Germinal center (tissue), 1 donor: Measurements from ENCODE around the gene SEC22A.
A peak's percentile ranks its signal among the peaks of the same experiment; 100 is the strongest.

Experiments
- DNase-seq: peaks from one replicate; pipeline ENCODE4 v3.0.0; 2012; ENCODE audit warnings: mixed read lengths, low spot score

SEC22A gene

GRCh38 chr3:123201557-123202427 is at the start of gene SEC22A:
TSS of gene SEC22A (plus strand) at chr3:123201943. CDS start at chr3:123209218, 7,275 bp downstream.
- peak; percentile 92 for DNase-seq

GRCh38 chr3:123152687-123153086 is 49.1 kb upstream of the SEC22A start:
- DNase-seq: peak; percentile 21

DNA sequence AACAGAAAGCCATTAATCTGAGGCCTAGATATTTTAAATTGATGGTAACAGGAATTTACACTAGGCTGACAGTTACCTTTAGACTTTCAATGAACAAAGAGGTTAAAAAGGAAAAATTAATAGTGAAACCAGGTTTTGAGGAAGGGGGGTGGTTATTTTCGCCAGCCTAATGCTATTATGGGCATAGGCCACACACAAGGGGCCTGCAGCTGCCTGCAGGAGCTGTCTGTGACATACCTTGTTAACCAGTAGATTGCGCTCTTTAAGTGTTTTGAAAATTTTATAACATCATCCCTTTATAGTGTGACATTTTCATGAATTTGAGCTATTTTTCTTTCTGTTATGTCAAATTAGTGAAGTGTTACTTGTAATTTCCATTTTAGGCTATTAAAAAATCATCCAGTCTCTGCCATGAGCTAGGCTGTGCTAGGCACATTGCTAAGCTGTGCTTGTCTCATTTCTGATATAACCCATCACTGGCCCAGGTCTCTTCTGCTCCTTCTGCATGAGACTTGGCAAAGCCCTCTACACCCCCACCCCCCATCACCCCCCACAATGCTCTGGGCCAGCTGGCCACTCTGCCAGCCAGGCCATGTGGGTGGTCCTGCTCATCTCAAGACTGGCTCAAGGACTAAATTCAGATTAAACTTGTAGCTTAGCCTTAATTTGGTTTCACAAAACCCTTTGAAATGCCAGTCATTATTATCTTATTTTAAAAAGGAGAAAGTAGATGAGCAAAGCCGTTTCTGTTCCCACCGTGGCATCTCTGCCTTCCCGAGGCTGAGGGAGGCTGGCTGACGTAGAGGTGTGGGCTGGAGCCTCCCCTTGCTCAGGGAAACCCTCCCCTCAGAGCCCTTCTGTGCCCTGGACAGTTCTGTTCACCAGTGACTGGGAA is 48.4 kb upstream of the SEC22A start:
- peak; percentile 68 for DNase-seq

DNA sequence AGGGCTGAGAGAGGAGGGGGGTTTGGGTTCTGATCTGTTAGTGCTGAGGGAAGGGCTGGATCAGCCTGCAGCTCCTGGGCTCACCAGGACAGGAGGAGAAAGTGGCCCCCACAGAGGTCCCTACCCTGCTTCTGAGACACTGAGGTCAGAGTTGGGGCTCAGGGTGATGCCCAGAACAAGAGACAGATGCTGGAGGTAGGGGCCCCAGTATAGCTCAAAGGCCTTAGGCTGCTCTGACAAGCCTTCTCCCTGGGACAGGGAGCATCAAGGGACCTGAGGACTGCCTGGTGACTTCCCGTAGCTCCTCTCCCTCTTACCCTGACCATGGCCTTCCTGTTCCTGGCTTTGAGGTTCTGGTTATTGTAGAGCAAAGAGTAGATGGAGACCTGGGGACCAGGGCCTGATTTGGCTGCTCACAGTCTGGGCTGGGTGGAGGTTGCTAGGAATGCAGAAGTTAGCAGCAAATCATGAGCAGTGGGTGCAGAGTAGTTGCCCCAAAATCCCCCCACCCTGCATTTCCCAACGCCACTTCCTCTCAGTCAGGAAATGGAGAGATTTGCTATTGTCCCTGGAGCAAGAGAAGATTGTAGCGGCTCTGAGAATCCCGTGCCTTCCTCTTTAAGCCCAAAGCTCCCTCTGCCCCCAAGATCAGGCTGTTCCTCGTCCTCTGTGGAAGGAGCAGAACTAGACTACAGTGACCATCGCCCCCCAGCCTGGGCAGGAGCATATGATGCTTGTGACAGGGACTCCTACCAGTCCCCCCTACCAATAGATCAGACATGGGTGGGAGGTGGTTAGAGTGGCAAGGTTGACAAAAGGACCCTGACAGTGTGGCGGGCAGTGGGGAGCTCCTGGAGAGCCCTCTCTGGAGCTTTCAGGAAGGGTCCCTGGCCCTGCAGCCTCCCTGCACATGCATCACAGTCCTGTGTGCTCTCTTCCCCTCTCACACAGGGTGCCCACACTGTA is 47.4 kb upstream of the SEC22A start:
- no peak for DNase-seq

DNA sequence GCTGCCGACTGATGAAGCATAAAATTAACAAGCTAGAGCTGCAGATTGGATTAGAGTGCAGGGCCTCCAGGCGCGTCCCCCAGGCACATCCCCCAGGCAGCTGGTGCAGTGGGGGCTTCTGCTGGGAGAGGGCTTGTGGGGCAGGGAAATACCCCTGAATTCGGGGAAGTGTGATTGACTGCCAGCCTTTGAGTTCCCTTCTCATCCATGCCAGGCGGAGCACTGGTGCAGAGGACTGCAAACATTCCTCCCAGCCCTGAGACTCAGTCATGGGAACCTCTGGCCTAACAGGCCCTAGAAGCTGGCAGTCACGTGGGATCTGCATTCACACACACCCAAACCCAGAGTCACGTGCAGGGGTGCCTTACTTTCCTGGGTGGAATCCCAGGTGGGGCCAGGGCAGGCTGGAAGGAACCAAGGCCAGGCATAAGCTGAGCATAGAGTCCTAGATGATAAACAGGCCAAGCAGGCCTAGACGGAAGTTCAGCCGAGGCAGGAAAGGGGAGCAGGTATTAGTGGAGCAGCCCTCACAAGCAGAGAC is 46.2 kb upstream of the SEC22A start:
- no peak for DNase-seq

DNA sequence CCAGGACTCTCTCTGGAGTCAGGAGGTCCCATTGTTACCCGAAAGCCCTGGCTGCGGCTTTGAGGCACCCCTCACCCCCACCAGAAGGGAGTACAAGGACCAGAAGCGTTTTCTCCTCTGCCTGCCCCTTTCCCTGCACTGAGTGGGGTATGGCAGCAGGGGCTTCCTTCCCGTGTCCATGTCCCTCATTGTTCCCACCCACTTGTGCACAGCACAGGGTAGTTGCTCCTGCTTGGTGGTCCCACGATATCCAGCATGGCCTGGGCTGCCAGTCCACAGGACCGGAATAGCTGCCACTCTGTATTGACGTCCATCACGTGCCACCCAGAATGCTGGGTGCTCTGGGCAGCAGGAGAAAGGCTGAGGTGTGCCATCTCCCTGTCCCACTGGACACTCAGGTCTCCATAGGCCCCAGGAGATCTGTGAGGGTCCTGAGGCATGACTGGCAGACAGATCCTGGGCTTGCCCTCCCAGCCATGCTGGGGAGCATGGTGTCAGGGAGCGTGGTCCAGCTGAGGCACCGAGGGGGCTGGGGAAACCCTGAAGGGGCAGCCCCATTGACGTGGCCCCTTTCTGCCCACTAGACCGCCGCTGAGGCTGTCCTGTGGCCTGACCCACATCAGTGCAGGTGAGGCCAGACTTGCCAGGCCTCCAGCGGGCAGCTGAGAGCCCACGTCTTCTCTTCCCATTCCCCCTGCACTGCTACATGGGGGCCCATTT is 45.3 kb upstream of the SEC22A start:
- no peak for DNase-seq

- DNase-seq: no peak
These were observed 44.5 kb upstream of the SEC22A start for GRCh38 chr3:123157209-123157597.

- DNase-seq: no peak
These were observed 44.0 kb upstream of the SEC22A start for GRCh38 chr3:123157598-123158287.

DNA sequence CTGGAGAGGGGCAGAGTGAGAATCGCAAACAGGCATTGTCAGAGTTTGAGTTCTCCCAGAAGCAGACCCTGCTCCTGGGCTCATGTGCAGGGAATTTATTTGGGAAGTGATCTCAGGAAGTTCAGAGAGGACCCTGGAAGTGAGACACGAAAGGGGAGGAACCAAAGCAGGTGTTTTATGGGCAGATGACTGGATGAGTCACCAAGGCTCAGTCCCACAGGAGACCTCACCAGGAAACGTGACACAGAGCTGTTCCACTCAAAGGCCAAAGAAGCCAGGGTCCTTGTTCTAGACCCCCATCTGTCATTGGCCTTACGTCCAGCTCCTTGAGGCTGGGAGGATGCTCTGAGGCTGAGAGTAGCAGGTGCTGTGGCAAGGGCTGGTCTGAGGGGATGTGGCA is 43.4 kb upstream of the SEC22A start:
- DNase-seq: no peak

DNA sequence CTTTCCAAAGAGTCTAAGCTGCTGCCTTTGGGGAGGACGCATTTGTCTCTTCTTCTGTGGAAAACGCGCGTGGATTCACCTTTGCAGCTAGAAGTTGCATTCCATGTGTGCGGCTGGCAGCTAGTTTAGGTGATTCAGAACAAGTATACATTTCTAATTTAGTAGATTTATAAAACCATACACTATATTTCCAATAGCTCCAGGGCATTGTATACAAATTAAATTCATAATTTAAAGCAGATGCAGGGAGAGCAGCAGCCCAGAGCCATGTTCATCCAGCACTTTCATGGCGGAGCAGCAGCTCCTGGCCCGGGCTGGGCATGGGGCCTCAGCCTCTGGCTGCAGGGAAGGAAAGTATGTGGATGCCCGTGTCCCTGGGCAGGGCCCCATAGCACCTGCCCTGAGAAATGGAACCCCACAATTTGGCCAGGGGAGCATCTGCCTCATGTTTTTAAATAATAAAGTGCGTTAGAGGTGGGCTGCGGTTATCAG is 42.8 kb upstream of the SEC22A start:
- DNase-seq: no peak

DNA sequence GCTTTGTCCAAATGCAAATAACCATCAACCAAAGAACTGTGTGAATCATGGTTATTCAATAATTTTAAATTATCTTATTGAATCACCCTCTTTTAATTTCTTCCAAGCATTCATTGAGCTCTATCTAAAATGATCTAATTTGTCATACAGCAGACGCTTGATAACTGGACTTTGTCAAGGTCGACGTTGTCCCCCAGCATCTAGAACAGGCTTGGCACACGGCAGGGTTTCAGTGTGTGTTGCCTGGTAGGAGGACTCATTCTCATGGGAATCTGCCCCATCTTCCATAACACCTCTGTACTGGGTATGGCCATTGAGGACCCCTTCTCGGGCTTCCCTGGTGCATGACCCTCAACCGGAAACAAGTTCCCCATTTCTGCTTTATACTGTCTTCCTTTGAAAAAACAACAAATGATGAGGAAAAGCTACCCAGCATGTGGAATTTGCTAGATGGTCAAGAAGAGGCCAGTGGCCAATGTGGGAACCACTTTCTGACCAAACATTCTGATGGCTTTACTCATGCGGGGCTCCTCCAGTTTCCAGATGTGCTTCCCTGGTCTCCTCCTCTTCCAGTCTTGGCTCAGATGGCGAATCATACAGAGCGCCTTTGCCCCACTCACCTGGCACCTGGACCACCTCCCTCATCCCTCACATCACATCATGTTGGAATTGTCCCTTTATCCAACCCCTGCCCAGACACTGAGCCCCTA is 41.7 kb upstream of the SEC22A start:
- DNase-seq: no peak

DNA sequence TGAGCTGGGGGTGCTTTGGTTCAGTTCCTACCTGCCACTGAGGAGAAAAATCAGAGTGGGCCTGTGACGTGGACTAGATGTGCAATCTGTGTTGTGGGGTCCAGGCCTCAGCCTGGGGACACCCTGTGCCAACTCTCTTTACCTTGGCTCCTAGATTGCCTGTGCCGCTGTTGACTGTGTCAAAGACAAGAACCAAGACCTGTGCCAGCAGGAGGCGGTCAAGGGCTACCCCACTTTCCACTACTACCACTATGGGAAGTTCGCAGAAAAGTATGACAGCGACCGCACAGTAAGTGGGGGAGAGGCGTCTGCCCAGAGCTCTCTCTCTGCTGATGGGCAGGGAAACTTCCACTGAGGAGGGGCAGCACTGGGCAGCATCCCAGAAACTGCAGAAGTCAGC is 40.6 kb upstream of the SEC22A start:
- no peak for DNase-seq

DNA sequence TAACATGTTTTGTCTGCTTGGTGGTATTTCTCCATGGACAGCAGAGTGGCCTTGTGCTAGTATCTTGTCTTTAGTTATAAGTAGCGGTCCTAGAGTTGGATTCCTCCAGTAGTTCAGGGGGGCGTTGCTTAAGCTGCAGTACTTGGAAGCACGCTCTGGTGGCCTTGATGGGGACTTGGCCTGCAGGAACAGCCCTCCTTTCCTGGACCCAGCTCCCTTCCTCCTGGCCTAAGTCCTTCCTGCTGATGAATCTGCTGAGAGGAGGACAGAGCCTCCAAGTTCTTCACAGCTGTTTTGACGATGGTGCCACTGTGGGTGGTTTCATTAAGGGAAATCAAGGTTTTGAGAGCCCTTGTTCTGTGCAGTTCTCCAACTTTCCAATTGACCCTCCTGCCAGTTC is 38.6 kb upstream of the SEC22A start:
- no peak for DNase-seq

- DNase-seq: no peak
These were observed 36.6 kb upstream of the SEC22A start for GRCh38 chr3:123165163-123165562.

- DNase-seq: no peak
These were observed 34.1 kb upstream of the SEC22A start for GRCh38 chr3:123167686-123168085.

DNA sequence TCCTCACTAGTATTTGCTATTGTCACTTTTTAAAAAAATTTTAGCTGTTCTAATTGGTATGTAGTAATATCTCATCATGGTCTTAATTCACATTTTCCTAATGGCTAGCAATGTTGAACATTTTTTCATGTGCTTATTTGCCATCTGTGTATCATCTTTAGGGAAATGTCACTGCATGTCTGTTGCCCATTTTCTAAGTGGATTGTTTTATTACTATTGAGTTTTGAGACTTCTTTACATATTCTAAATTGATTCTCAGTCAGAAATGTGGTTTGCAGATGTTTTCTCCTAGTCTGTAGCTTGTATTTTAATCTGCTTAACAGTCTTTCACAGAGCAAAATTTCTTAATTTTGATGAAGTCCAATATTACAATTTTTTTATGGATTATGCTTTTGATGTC is 33.6 kb upstream of the SEC22A start:
- no peak for DNase-seq

DNA sequence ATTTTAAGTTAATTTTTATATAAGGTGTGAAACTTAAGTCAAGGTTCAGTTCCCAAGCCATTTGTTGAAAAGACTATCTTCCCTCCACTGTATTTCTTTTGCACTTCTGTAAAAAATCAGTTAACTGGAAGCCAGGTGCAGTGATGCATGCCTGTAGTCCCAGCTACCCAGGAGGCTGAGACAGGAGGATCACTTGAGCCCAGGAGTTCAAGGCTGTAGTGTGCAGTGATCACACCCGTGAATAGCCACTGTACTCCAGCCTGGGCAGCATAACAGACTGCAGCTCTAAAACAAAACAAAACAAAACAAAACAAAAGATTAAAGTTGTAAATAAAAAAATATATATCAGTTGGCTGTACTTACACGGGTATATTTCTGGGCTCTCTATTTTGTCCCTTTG is 33.1 kb upstream of the SEC22A start:
- DNase-seq: no peak

DNA sequence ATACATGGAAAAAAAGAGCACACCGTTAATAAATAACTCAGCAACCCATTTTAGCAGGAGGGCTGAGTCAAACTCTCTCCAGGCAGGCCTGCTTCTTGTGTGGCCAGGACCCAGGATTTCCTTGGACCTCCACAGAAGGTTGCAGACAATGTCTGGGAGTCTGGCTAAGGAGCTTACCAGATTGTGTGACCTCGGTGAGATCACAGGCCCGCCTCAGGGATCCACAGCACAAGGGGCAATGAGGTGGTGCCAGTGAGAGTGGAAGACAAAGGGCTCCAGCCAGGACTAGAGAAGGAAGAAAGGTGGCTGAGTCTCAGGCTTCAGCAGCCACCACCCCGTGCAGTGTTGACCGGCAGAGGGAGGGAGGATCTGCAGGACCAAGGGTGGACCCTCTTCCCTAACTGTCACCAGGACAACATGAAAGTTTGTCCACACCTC is 32.2 kb upstream of the SEC22A start:
- no peak for DNase-seq

GRCh38 chr3:123169930-123170329 is 31.8 kb upstream of the SEC22A start:
- DNase-seq: no peak
